ENCODE measurements around the gene USP35.
"Not testable (repeated sequence)": the region's sequence is repeated elsewhere in the genome, so short reads cannot be mapped to it uniquely, and the experiment has no call there.

Gene USP35

GRCh38 chr11:78220218-78221157 lies 31.8 kb downstream of the USP35 start:
- TF ChIP-seq ZNF274 (IDR thresholded peaks at IDR 0.05; ENCODE audit: low read depth, low read length) = no peak
- H3K4me3 ChIP-seq (ENCODE audit: low read length) = no peak overlapping the region

DNA sequence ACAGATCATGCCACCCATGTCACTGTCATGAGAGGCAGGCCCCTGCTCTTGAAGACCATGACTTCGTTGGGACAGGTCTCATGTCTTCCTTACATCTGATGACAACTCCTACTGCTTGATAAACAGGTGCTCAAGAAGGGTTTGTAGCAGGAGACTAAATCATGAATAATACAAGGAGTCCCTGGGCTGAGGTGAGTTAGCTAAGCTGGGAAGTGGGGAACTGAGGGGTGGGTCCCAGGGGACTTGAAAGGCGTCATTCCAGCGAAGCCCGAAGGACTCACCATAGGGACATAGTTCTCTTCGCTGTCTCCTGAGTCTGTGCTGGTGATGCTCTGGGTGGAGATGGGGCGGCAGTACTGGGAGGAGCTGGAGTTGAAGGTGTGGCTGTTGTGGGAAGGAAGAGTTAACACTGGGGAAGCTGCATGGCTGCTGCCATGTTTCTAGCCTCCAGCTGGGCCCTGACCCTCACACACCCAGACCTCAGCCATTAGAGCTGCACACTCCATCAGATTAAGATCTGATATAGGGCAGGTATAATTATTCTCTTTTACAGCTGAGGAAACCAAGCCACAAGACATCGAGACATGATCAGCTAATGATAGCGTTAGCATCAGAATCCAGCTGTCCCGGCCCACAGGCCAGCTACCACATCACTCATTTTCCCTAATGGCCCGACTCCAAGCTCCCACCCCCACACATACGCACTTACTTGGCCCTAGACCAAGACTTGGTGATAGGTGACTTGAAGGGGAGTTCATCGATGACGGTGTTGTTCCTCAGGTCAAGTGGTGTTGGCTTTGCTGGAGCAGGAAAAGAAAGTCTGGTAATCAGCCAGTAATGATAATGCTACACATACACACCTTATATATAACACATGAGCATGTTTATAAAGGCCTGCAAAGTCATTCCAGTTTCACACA lies 32.9 kb downstream of the USP35 start:
- TF ChIP-seq ZNF274 (IDR thresholded peaks at IDR 0.05; ENCODE audit: low read depth, low read length) = no peak
- no peak overlapping the region for H3K4me3 ChIP-seq (ENCODE audit: low read length)

DNA sequence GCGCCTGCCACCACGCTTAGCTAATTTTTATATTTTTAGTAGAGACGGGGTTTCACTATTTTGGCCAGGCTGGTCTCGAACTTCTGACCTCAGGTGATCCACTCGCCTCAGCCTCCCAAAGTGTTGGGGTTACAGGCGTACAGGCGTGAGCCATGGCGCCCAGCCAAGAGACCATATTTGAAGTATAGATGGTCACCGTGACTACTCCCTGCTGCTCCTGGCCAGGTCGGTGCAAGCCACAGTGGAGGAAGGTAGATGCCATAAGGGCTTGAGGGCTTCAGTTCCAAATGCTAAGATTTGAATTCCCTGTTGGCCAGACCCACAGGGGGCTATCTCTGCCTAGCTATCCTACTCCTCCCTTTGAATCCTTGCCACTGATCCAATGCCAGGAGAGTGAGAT lies 34.0 kb downstream of the USP35 start:
- not testable (repeated sequence) for H3K4me3 ChIP-seq (ENCODE audit: low read length)

GRCh38 chr11:78223320-78223954 lies 34.7 kb downstream of the USP35 start:
- H3K4me3 ChIP-seq (ENCODE audit: low read length) = peak overlapping the region; percentile 17; the same call in 1 of the 2 replicates
- no peak for TF ChIP-seq ZNF274 (IDR thresholded peaks at IDR 0.05; ENCODE audit: low read depth, low read length)

DNA sequence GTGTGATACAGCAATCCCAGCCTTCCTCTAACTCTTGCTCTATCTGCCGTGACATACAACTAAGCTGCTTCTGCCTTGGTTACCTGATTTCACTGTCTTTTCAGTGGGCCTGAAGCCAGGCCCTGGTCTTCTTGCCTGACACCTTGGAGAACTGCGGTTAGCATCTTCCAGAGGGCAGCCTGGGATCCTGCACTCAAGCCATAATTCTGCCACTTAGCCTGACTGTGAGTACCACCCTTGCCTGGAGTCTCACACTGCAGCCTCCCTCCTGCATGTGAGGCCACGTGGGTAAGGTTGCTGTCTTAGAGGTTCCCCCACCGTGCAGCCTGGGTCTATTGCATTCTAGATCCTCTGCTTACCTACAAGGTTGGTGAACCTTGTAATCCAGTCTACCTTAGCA lies 35.8 kb downstream of the USP35 start:
- H3K4me3 ChIP-seq (ENCODE audit: low read length) = no peak overlapping the region
- TF ChIP-seq ZNF274 (IDR thresholded peaks at IDR 0.05; ENCODE audit: low read depth, low read length) = no peak

DNA sequence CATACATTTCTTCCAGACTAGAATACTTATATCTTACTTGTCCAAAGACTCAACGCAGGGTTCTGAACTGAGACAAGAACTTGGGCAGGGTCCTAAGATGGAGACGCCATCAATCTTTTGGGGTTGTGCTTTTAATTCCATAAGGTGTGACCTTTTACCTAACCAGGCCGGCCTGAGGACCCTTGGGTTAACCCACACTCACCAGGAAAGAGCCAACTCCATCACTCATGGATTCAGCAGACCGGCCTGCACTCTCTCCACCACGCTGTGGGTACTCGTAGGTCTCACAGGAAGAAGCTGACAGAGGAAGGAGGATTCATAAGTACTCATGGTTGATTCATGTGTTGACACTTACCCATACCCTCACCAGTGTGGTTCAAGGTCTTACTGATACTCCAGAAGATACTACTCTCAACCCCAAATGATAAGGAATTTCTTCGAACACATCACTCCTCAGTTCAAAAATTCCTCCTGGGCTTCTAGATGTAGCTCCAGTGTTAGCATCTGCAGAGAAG lies 36.2 kb downstream of the USP35 start:
- H3K4me3 ChIP-seq (ENCODE audit: low read length) = no peak overlapping the region
- no peak for TF ChIP-seq ZNF274 (IDR thresholded peaks at IDR 0.05; ENCODE audit: low read depth, low read length)

DNA sequence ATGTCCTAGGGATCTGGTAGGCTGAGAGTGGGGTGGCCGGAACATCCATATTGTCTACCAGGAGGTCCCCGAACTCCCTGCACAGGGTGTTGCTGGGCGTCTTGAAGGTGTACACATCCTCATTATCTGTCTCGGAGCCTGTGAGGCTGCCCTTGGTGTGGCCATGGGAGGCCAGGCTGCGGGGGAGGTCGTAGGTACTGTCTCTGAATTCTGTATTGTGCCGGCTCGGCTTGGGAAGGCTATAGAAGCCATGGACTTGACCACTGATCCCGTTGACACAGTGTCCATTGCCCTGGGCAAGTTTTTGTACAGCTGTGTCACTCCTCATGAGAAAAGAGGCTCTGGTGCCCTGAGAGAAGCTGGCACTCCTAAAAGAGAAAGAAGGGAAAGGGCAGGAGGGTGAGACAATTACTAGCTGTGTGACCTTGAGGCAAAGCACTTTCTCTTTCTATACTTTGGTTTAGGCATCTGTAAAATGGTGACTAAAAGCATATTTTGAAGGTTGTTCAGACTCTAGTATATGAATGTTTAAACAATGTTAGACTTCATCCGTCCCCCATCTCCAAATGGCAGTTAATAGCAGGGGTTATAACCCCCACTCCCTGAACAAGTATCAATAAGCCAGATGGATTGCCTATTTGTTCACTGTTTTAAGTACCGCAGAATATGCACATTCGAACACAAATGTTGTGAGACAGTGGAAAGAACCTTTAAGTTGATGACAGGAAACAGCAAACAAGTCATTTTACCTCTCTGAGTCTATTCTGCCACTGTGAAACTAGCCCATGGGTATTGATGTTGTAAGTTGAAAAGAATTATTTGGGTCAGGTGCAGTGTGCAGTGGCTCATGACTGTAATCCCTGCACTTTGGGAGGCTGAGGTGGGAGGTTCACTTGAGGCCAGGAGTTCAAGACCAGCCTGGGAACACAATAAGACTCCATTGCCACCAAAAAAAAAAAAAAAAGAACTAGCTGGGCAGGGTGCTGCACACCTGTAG lies 38.3 kb downstream of the USP35 start:
- H3K4me3 ChIP-seq (ENCODE audit: low read length) = peak overlapping the region; percentile 13; the same call in 1 of the 2 replicates

GRCh38 chr11:78227921-78228320 lies 39.2 kb downstream of the USP35 start:
- no peak for TF ChIP-seq ZNF274 (IDR thresholded peaks at IDR 0.05; ENCODE audit: low read depth, low read length)

More for the DNA sequence above, 38.3 kb downstream of the USP35 start:
- no peak for TF ChIP-seq ZNF274 (IDR thresholded peaks at IDR 0.05; ENCODE audit: low read depth, low read length)

GRCh38 chr11:78228467-78228866 lies 39.7 kb downstream of the USP35 start:
- no peak for TF ChIP-seq ZNF274 (IDR thresholded peaks at IDR 0.05; ENCODE audit: low read depth, low read length)
- no peak overlapping the region for H3K4me3 ChIP-seq (ENCODE audit: low read length)

More at GRCh38 chr11:78227921-78228320, 39.2 kb downstream of the USP35 start:
- H3K4me3 ChIP-seq (ENCODE audit: low read length) = peak overlapping the region; percentile 7; the same call in 1 of the 2 replicates

DNA sequence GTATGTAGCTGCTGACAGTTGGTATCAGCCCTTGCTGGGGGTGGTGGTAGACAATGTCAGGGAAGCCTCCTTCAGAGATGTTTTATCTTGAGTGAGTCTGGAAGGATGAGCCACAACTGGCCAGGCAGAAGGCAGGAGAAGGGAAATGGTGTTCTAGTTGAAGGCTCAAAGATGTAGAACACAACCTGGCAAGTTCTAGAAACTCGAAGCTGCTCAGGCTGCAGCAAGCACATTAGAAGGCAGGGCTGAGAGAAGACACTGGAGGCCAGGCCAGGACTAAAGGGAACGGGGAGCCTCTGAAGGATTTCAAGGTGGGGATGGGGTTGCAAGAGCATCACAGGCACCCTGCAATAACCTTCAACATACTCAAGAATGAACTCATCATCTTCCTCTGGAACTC lies 40.4 kb downstream of the USP35 start:
- TF ChIP-seq ZNF274 (IDR thresholded peaks at IDR 0.05; ENCODE audit: low read depth, low read length) = no peak
- H3K4me3 ChIP-seq (ENCODE audit: low read length) = no peak overlapping the region

DNA sequence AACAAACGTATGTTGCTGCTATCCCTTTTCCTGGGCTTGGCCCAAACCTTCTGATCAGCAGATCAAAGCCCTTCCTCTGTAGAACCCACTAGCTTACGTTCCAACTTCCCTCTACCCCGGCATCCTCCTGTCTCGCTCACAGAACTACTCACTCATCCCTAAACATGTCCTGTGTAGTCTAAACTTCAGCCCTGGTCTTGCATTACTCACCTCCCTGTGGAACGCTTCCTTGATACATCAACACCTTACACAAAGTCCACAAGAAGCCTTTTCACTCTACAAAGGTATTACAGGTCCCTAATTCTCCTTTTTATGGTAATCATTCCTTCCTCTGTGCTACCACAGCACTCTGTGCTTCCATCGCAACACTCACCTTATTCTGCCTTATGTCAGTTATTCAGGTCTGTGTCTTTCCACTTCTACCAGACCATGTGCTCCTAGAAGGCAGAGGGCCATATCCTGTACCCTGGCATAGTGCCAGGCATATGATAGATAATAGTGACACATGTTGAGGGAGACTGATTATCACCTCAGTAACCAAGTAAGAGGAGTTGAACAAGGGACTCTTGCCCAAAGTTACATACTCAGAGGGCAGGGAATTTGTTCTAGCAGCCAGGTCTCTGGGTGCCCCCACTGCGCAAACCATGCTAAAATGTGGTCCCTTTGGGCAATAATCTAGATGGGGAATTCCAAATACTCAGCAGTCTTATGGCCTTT lies 41.6 kb downstream of the USP35 start:
- TF ChIP-seq ZNF274 (IDR thresholded peaks at IDR 0.05; ENCODE audit: low read depth, low read length) = no peak
- H3K4me3 ChIP-seq (ENCODE audit: low read length) = no peak overlapping the region

DNA sequence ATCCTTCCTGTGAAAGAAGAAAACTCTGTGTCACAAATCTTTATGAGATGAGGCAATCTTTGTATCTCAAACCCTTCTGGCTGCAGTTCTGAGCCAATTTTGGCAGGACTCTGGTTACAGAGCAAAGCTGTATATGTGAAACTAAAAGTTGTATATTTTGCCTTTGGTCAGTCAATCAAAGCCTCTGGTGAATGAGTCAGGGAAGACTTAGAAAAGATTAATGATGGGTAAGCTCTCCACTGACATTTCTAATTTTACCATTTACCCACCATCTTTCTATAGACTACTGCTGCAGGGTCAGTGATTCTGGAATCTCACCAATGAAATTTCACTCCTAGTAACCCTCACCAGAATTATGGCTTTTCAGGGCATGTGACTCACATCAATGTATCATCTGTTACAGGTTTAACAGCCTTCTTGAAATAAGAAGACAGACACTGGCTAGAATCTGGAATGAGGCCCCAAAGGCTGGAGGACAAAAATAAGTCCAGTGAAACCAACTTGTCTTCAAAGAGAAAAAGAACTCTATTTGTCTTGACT lies 43.3 kb downstream of the USP35 start:
- no peak overlapping the region for H3K4me3 ChIP-seq (ENCODE audit: low read length)
- TF ChIP-seq ZNF274 (IDR thresholded peaks at IDR 0.05; ENCODE audit: low read depth, low read length) = no peak

DNA sequence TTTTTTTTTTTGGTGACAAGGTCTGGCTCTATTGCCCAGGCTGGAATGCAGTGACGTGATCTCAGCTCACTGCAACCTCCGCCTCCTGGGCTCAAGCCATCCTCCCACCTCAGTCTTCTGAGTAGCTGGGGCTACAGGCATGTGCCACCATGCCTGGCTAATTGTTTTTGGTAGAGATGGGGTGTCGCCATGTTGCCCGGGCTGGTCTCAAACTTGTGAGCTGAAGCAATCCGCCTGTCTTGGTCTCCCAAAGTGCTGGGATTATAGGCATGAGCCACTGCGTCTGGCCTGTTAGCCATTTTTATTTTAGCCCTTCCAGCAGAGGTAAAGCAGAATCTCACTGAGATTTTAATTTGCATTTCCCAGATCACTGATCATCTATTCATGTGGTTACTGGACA lies 44.3 kb downstream of the USP35 start:
- H3K4me3 ChIP-seq (ENCODE audit: low read length) = not testable (repeated sequence)
